Amniotic epithelial cell (primary cell): ENCODE results near the gene GSC2.
A peak's percentile ranks its signal among the peaks of the same experiment; 100 is the strongest.

Experiments used
- DNase-seq: peaks from one replicate; pipeline ENCODE4 v3.0.0-alpha.2; 2010; ENCODE audit warnings: low read depth

The GSC2 gene

GRCh38 chr22:19119949-19120348 is 30.1 kb downstream of the GSC2 start:
- DNase-seq, result no peak

GRCh38 chr22:19118329-19118880 is 31.7 kb downstream of the GSC2 start:
- no peak for DNase-seq

GRCh38 chr22:19117111-19117512 is 33.0 kb downstream of the GSC2 start:
- no peak for DNase-seq

- no peak for DNase-seq
These were observed 34.5 kb downstream of the GSC2 start for GRCh38 chr22:19115628-19116027.

GRCh38 chr22:19114984-19115552 is 35.0 kb downstream of the GSC2 start:
- no peak for DNase-seq

- no peak for DNase-seq
These were observed 36.7 kb downstream of the GSC2 start for GRCh38 chr22:19113429-19113828.

- DNase-seq, result no peak
These were observed 38.5 kb downstream of the GSC2 start for GRCh38 chr22:19111584-19111983.

GRCh38 chr22:19111140-19111539 is 39.0 kb downstream of the GSC2 start:
- DNase-seq, result no peak

- no peak for DNase-seq
These were observed 39.4 kb downstream of the GSC2 start for GRCh38 chr22:19110646-19111045.

- DNase-seq, result no peak
These were observed 40.0 kb downstream of the GSC2 start for GRCh38 chr22:19110064-19110458.

- DNase-seq, result peak; percentile 95
These were observed 40.7 kb downstream of the GSC2 start for GRCh38 chr22:19109198-19110063.

GRCh38 chr22:19108807-19109197 is 41.3 kb downstream of the GSC2 start:
- DNase-seq, result peak; percentile 39

GRCh38 chr22:19107730-19108074 is 42.4 kb downstream of the GSC2 start:
- no peak for DNase-seq

- DNase-seq, result no peak
These were observed 43.0 kb downstream of the GSC2 start for GRCh38 chr22:19106886-19107729.

GRCh38 chr22:19105867-19106802 is 44.0 kb downstream of the GSC2 start:
- DNase-seq, result no peak

GRCh38 chr22:19105456-19105855 is 44.6 kb downstream of the GSC2 start:
- no peak for DNase-seq

- peak; percentile 51 for DNase-seq
These were observed 45.9 kb downstream of the GSC2 start for GRCh38 chr22:19103880-19104821.

GRCh38 chr22:19098157-19098556 is 51.9 kb downstream of the GSC2 start:
- DNase-seq, result no peak

- no peak for DNase-seq
These were observed 52.6 kb downstream of the GSC2 start for GRCh38 chr22:19097518-19097917.
